ENCODE results near the gene NDUFB11.

- TF ChIP-seq CTCF (conservative IDR thresholded peaks at IDR 0.05; ENCODE audit: low read depth, low read length) (no peak), EZH2 (IDR thresholded peaks at IDR 0.05; ENCODE audit: low read length, unreplicated experiment) (no peak), EZH2phosphoT487 (IDR thresholded peaks at IDR 0.05; ENCODE audit: borderline replicate concordance, low read length) (no peak)
Observed at GRCh38 chrX:47097018-47097417, 47.5 kb downstream of the NDUFB11 start.

Measured in PC-3 (cell line).